GM12878 (cell line): ENCODE measurements around the gene ETV6. TPM values are rescaled to one million over a fixed set of nuclear protein-coding genes. Genes with fewer than 3 reads are reported as not detected.

Source experiments
- ATAC-seq: fragments of 200-7000 bp; cut with Tn5 transposase; 3 replicates; pipeline ENCODE4 v1.9.1; 2020; ENCODE audit warnings: mild to moderate bottlenecking, moderate library complexity
- BruUV-seq: library from RNA; stranded (reverse); fragments of 400-500 nt; replicated peaks from 2 replicates; lab custom pipeline; 2021; lab: Mats Ljungman, UMichigan
- CTCF ChIA-PET: fragments of 300-600 bp; sonication (Branson Sonifier 250); formaldehyde crosslinking; extraction: SDS; loops from one replicate; lab custom pipeline; 2021; ENCODE audit warnings: inconsistent platforms; lab: Yijun Ruan, JAX
- POLR2A ChIA-PET: fragments of 350-600 bp; formaldehyde crosslinking; extraction: SDS; loops from one replicate; lab custom pipeline; 2021; ENCODE audit warnings: inconsistent platforms; lab: Charles Lee
- RAD21 ChIA-PET: fragments of 300-600 bp; sonication (Branson Sonifier 250); formaldehyde crosslinking; loops from one replicate; lab custom pipeline; 2023; ENCODE audit warnings: antibody characterized with exemption; ENCODE audit not compliant: unreplicated experiment; lab: Charles Lee
- SMC1A ChIA-PET: fragments of 300-600 bp; sonication (Branson Sonifier 250); formaldehyde crosslinking; loops from one replicate; lab custom pipeline; 2023; ENCODE audit not compliant: unreplicated experiment, uncharacterized antibody; lab: Charles Lee
- DNase-seq: peaks from one replicate; pipeline ENCODE4 v3.0.0-alpha.2; 2011; ENCODE audit warnings: low read depth, low spot score
- FAIRE-seq: peaks from 3 replicates; lab custom pipeline; 2011; peaks lifted over from hg19 to GRCh38; lab: Jason Lieb, UNC
- H2AFZ ChIP-seq: 2 replicates; pipeline ENCODE4 v1.6.0; 2011; ENCODE audit warnings: low read depth, low read length, control low read depth; ENCODE audit not compliant: control insufficient read depth
- H3K27ac ChIP-seq: 2 replicates; pipeline ENCODE4 v1.5.1; 2011; ENCODE audit warnings: control low read depth; ENCODE audit not compliant: control insufficient read depth, insufficient read depth
- H3K27me3 ChIP-seq, 2 experiments: replicated peaks in 1 of 2; 2 replicates each; pipeline versions ENCODE4 v1.6.0 to v1.6.1; 2011; ENCODE audit warnings: low read length in 1 of 2; ENCODE audit not compliant: control insufficient read depth in 2 of 2, insufficient read depth in 2 of 2
- H3K36me3 ChIP-seq, 2 experiments: 2 replicates each; pipeline ENCODE4 v1.5.1; 2011; ENCODE audit warnings: low read length in 1 of 2; ENCODE audit not compliant: control insufficient read depth in 2 of 2, insufficient read depth in 2 of 2
- H3K4me1 ChIP-seq: 2 replicates; pipeline ENCODE4 v1.6.1; 2011; ENCODE audit warnings: mild to moderate bottlenecking, low read length, moderate library complexity, mixed read lengths; ENCODE audit not compliant: control insufficient read depth, insufficient read depth
- H3K4me2 ChIP-seq: 2 replicates; pipeline ENCODE4 v1.6.0; 2011; ENCODE audit warnings: control low read depth; ENCODE audit not compliant: control insufficient read depth, insufficient read depth
- H3K4me3 ChIP-seq: fragments of 200-600 bp; sonication (generic); 2 replicates; pipeline ENCODE4 v1.5.1; 2016
- H3K79me2 ChIP-seq: 2 replicates; pipeline ENCODE4 v1.6.0; 2011; ENCODE audit warnings: low read length; ENCODE audit not compliant: control insufficient read depth, insufficient read depth
- H3K9ac ChIP-seq: 2 replicates; pipeline ENCODE4 v1.8.0; 2011; ENCODE audit warnings: low read length, control low read depth, mixed read lengths; ENCODE audit not compliant: control insufficient read depth, insufficient read depth
- H3K9me3 ChIP-seq: replicated peaks from 3 replicates; pipeline ENCODE4 v1.5.1; 2011; ENCODE audit warnings: mild to moderate bottlenecking, low read length; ENCODE audit not compliant: control insufficient read depth, insufficient read depth
- H4K20me1 ChIP-seq: 2 replicates; pipeline ENCODE4 v1.6.0; 2011; ENCODE audit not compliant: control insufficient read depth, insufficient read depth
- CBX3 ChIP-seq: fragments of 200-600 bp; sonication (generic); IDR thresholded peaks from 2 replicates; pipeline ENCODE4 v1.6.1; 2016; ENCODE audit warnings: low read depth, borderline replicate concordance
- CBX5 ChIP-seq: sonication (generic); IDR thresholded peaks from 2 replicates; pipeline ENCODE4 v1.6.1; 2016; ENCODE audit warnings: low read depth, moderate library complexity, mild to moderate bottlenecking, inconsistent platforms
- CEBPZ ChIP-seq: fragments of 150-350 bp; IDR thresholded peaks from 2 replicates; pipeline ENCODE4 v1.6.1; 2016; ENCODE audit warnings: low read depth, low read length
- CREM ChIP-seq: IDR thresholded peaks from 2 replicates; pipeline ENCODE4 v1.6.1; 2014; ENCODE audit warnings: antibody characterized with exemption, low read depth
- E2F8 ChIP-seq: fragments of 450-650 bp; IDR thresholded peaks from 2 replicates; pipeline ENCODE4 v1.6.1; 2018; ENCODE audit warnings: mild to moderate bottlenecking, low read depth, moderate library complexity; ENCODE audit not compliant: partially characterized antibody
- GATAD2B ChIP-seq: fragments of 450-650 bp; conservative IDR thresholded peaks from 2 replicates; pipeline ENCODE4 v1.6.1; 2017; ENCODE audit warnings: low read depth, mild to moderate bottlenecking, moderate library complexity
- HSF1 ChIP-seq: fragments of 150-350 bp; IDR thresholded peaks from 2 replicates; pipeline ENCODE4 v1.6.1; 2014; ENCODE audit warnings: mild to moderate bottlenecking, low read depth, low read length
- STAT1 ChIP-seq: fragments of 450-650 bp; conservative IDR thresholded peaks from 2 replicates; pipeline ENCODE4 v1.6.1; 2014; ENCODE audit warnings: antibody characterized with exemption, mild to moderate bottlenecking
- TCF3 ChIP-seq: IDR thresholded peaks from 2 replicates; pipeline ENCODE4 v1.6.1; 2012; ENCODE audit warnings: low read depth, mild to moderate bottlenecking, low read length, borderline replicate concordance; ENCODE audit not compliant: insufficient read depth
- ZBTB33 ChIP-seq: fragments of 450-650 bp; IDR thresholded peaks from 2 replicates; pipeline ENCODE4 v1.6.1; 2017; ENCODE audit warnings: mild to moderate bottlenecking
- WGBS: methylation state at CpG from one replicate; pipeline ENCODE4 v1.1.6; 2016; ENCODE audit warnings: low lambda C conversion rate; ENCODE audit not compliant: insufficient replicate concordance, insufficient coverage; ENCODE audit errors: missing lambda C conversion rate; 5-methylcytosine and 5-hydroxymethylcytosine counted together
- in situ Hi-C: fragments of 300-500 bp; cut with MboI; formaldehyde crosslinking; loops from 9 replicates; pipeline ENCODE4 v1.14.3; 2018; ENCODE audit warnings: mixed read lengths
- intact Hi-C: fragments of 100-400 bp; cut with micrococcal nuclease; formaldehyde crosslinking; loops from one replicate; pipeline ENCODE4 v1.14.2; 2022; ENCODE audit not compliant: unreplicated experiment
- polyA plus RNA-seq, 11 experiments: library from polyadenylated mRNA; depleted of rRNA in 4 of 11; unstranded in 6 of 11; stranded (reverse) in 5 of 11; fragments of >200 nt; fragmentation: Nextera tagmentation in 4 of 11; fragmentation: Illumina TruSeq in 1 of 11; extraction: Ambion mirVana in 4 of 11; extraction: Trizol in 1 of 11; gene quantifications; 1 replicate in 1 of 11; 2 replicates in 10 of 11; pipeline versions ENCODE4 v1.2.1 to v1.2.3, GENCODE V29; 2011 to 2016; ENCODE audit warnings: inconsistent platforms in 2 of 11, missing spikeins in 2 of 11, low read depth in 1 of 11
- total RNA-seq, 4 experiments: library from RNA; depleted of rRNA in 3 of 4; stranded (reverse); fragments of >200 nt in 3 of 4; fragmentation: Illumina TruSeq in 1 of 4; extraction: Trizol in 1 of 4; gene quantifications; 2 replicates each; pipeline versions ENCODE4 v1.2.1 to v1.2.3, GENCODE V29; 2013 to 2021

Gene ETV6
- total and polyA plus RNA-seq, 10 of the 15 experiments (the other 5 are each of a cell fraction or from before 2014, with no cell fraction given): 6.6 to 74.8 (median 24.6) TPM

GRCh38 chr12:11923067-11923466 lies 273.6 kb downstream of the ETV6 start (continued):
- no peak for TF ChIP-seq CEBPZ
- no peak for TF ChIP-seq GATAD2B
- no peak for TF ChIP-seq STAT1

- Histone ChIP-seq H3K4me2 (no peak overlapping the region), H3K9ac (no peak overlapping the region), H3K9me3 (no peaks in the 10 kb centered on the region), H3K4me1 (no peaks in the 10 kb centered on the region), H2AFZ (no peak overlapping the region), H3K4me3 (no peak overlapping the region), H3K36me3 (no peaks in the 10 kb centered on the region), H3K27ac (no peak overlapping the region), H4K20me1 (no peaks in the 10 kb centered on the region), H3K79me2 (no peaks in the 10 kb centered on the region), H3K27me3 (no peaks in the 10 kb centered on the region)
- POLR2A ChIA-PET: no interaction called here
- ATAC-seq (no peak), DNase-seq (no peak), FAIRE-seq (no peak)
- CTCF ChIA-PET: interaction anchor here (1.0 kb wide), 1 partner anchor 12 kb away, joined by 3 read pairs; no protein-coding TSS in a partner anchor
- RAD21 ChIA-PET: no interaction called here
- whole genome bisulfite sequencing: 75% methylated on average over 15 of the region's 15 CpGs
- SMC1A ChIA-PET: no interaction called here
- no TSS peak for BruUV-seq
- intact Hi-C loops (no loop called here), in situ Hi-C loops (no loop called here)
- TF ChIP-seq E2F8 (no peak), TCF3 (no peak), CBX3 (no peak), CBX5 (no peak), ZBTB33 (no peak), HSF1 (no peak), CREM (no peak)
These were observed 277.9 kb downstream of the ETV6 start for GRCh38 chr12:11927286-11927935.
